Ovary (tissue), 9 donors: ENCODE measurements around the gene RBM15B. TPM values are rescaled to one million over a fixed set of nuclear protein-coding genes. Genes with fewer than 3 reads are reported as not detected.

ENCODE experiments used
- DNase-seq, 5 donors: peaks; one replicate each; pipeline ENCODE4 v3.0.0-alpha.2; 2019 to 2020
- H3K27ac ChIP-seq, 2 donors: fragments of 200-600 bp; one replicate each; pipeline versions ENCODE4 v1.5.1 to v1.8.0; 2019 to 2022
- H3K27me3 ChIP-seq: fragments of 200-600 bp; one replicate; pipeline ENCODE4 v1.8.0; 2022
- H3K36me3 ChIP-seq: fragments of 200-600 bp; sonication (generic); one replicate; pipeline ENCODE4 v1.5.1; 2019
- H3K4me1 ChIP-seq: one replicate; pipeline ENCODE4 v1.8.1; 2013; ENCODE audit warnings: mild to moderate bottlenecking, moderate library complexity; ENCODE audit not compliant: insufficient read depth
- H3K4me3 ChIP-seq: fragments of 200-600 bp; sonication (generic); one replicate; pipeline ENCODE4 v1.5.1; 2017
- H3K9me3 ChIP-seq, 2 donors: fragments of 200-600 bp in 1 of 2; sonication (generic) in 1 of 2; one replicate each; pipeline versions ENCODE4 v1.5.1 to v1.8.1; 2013 to 2019; ENCODE audit warnings: mild to moderate bottlenecking in 1 of 2, moderate library complexity in 1 of 2
- CTCF ChIP-seq, 3 donors: fragments of 450-650 bp in 2 of 3; fragments of 200-600 bp in 1 of 3; IDR thresholded peaks; one replicate each; pipeline versions ENCODE4 v1.5.1 to v1.8.0; 2016 to 2022; ENCODE audit warnings: antibody characterized with exemption in 3 of 3, mild to moderate bottlenecking in 1 of 3
- EP300 ChIP-seq: sonication (generic); formaldehyde crosslinking; IDR thresholded peaks from one replicate; pipeline ENCODE4 v1.6.1; 2017; ENCODE audit warnings: antibody characterized with exemption
- POLR2A ChIP-seq: fragments of 450-650 bp; IDR thresholded peaks from one replicate; pipeline ENCODE4 v1.6.1; 2017; ENCODE audit warnings: antibody characterized with exemption, mild to moderate bottlenecking, moderate library complexity
- WGBS, 3 donors: extraction: QIAGEN DNeasy Blood & Tissue Kit in 1 of 3; methylation state at CpG; one replicate each; pipeline versions ENCODE4 v1.1.5 to v1.1.7; 2013 to 2017; 5-methylcytosine and 5-hydroxymethylcytosine counted together
- intact Hi-C, 4 donors: fragments of 100-400 bp; cut with DNase I; formaldehyde crosslinking; loops; one replicate each; pipeline versions ENCODE4 v1.11.0 to v1.15.1; 2022 to 2023
- polyA plus RNA-seq, 2 donors: library from polyadenylated mRNA; stranded (reverse); fragments of 200-250 nt in 1 of 2; fragments of 350-450 nt in 1 of 2; fragmentation: Illumina TruSeq in 1 of 2; extraction: RNeasy Lipid Tissue Mini Kit (QIAGEN cat#74804) in 1 of 2; gene quantifications; one replicate each; pipeline ENCODE4 v1.2.3, GENCODE V29; 2013 to 2014
- total RNA-seq, 7 donors: library from RNA; depleted of rRNA in 2 of 7; stranded (reverse); fragments of >200 nt in 2 of 7; fragmentation: NEBNext Ultra II Directional in 3 of 7; extraction: Animal tissue kit (Norgen Biotek cat#: 25700) in 3 of 7; gene quantifications; one replicate each; pipeline versions ENCODE4 v1.1.0 to v1.2.4, GENCODE V29; 2016 to 2023
- donor health status: DM: no; HTN: no; CAD: no; lungs with moderate emphysema.
- donor health status: DM: no; HTN: no; CAD: no.
- donor health status: Bipolar disorder and iron deficiency.
- donor health status: DM: yes; HTN: yes; CAD: no.
- donor health status: DM: no; HTN: no; CAD: no.
- donor health status: DM: yes; HTN: yes; CAD: no.

Gene RBM15B
- total and polyA plus RNA-seq, 9 donors, result 16.1 to 40.2 (median 27.6) TPM

- H3K36me3 ChIP-seq, result no peaks in the 10 kb centered on the region
- peaks cover 14% of the 10 kb centered on the region for H3K4me1 ChIP-seq
- intact Hi-C loops, result loop anchor here (5.0 to 10.0 kb wide), 4 partner anchors 278 to 777 kb away; partner anchors contain the start of genes MAPKAPK3 (in 1 of the 4) and TEX264 (in 1 of the 4)
- DNase-seq, result no peak
- H3K27me3 ChIP-seq, result no peaks in the 10 kb centered on the region
- H3K27ac ChIP-seq, result no peak overlapping the region
- no peaks in the 10 kb centered on the region for H3K9me3 ChIP-seq
- 88 to 93% (median 91%) methylated on average over 5 of the region's 5 CpGs for WGBS, 3 donors
- H3K4me3 ChIP-seq, result no peak overlapping the region
- TF ChIP-seq EP300 (no peak), CTCF (IDR thresholded peaks at IDR 0.05) (no peak), POLR2A (no peak)
These were observed 3.5 kb downstream of the RBM15B start for GRCh38 chr3:51394541-51394940.

GRCh38 chr3:51395493-51396213 is 4.6 kb downstream of the RBM15B start:
- H3K4me1 ChIP-seq, result peaks cover 11% of the 10 kb centered on the region
- no peaks in the 10 kb centered on the region for H3K36me3 ChIP-seq
- no peak overlapping the region for H3K27ac ChIP-seq
- TF ChIP-seq CTCF (IDR thresholded peaks at IDR 0.05) (no peak), POLR2A (no peak), EP300 (no peak)
- H3K27me3 ChIP-seq, result no peaks in the 10 kb centered on the region
- 73 to 82% (median 82%) methylated on average over 12 of the region's 12 CpGs for WGBS, 3 donors
- H3K9me3 ChIP-seq, result no peaks in the 10 kb centered on the region
- intact Hi-C loops, result loop anchor here in 1 of 4 donors (10.0 kb wide), 1 partner anchor 299 kb away; no protein-coding TSS in a partner anchor
- DNase-seq, result no peak
- no peak overlapping the region for H3K4me3 ChIP-seq

- Histone ChIP-seq H3K9me3 (no peaks in the 10 kb centered on the region), H3K27ac (no peak overlapping the region), H3K36me3 (no peaks in the 10 kb centered on the region), H3K27me3 (no peaks in the 10 kb centered on the region), H3K4me1 (peaks cover 11% of the 10 kb centered on the region), H3K4me3 (no peak overlapping the region)
- DNase-seq, result no peak
- WGBS, 3 donors, result 68 to 92% (median 86%) methylated on average over 1 of the region's 1 CpG
- intact Hi-C loops, result loop anchor here in 1 of 4 donors (10.0 kb wide), 1 partner anchor 298 kb away; no protein-coding TSS in a partner anchor
- TF ChIP-seq CTCF (IDR thresholded peaks at IDR 0.05) (no peak), EP300 (no peak), POLR2A (no peak)
These were observed 5.3 kb downstream of the RBM15B start for GRCh38 chr3:51396401-51396800.

- 34 to 49% (median 42%) methylated on average over 5 of the region's 5 CpGs for WGBS, 3 donors
- Histone ChIP-seq H3K4me3 (no peak overlapping the region), H3K36me3 (no peaks in the 10 kb centered on the region), H3K4me1 (peaks cover 4% of the 10 kb centered on the region), H3K27me3 (no peaks in the 10 kb centered on the region), H3K9me3 (no peaks in the 10 kb centered on the region), H3K27ac (no peak overlapping the region)
- DNase-seq, result no peak
- intact Hi-C loops, result loop anchor here in 1 of 4 donors (10.0 kb wide), 1 partner anchor 297 kb away; no protein-coding TSS in a partner anchor
- no peak for TF ChIP-seq EP300
- TF ChIP-seq CTCF (IDR thresholded peaks at IDR 0.05), result no peak
These were observed 6.3 kb downstream of the RBM15B start for GRCh38 chr3:51397392-51397791.
